ENCODE measurements around the gene U2SURP. TPM values are rescaled to one million over a fixed set of nuclear protein-coding genes. Genes with fewer than 3 reads are reported as not detected.
A peak's percentile ranks its signal among the peaks of the same experiment; 100 is the strongest.

Gene U2SURP
- total RNA-seq, 1 experiment from 2014 or later, result 168 TPM

DNA sequence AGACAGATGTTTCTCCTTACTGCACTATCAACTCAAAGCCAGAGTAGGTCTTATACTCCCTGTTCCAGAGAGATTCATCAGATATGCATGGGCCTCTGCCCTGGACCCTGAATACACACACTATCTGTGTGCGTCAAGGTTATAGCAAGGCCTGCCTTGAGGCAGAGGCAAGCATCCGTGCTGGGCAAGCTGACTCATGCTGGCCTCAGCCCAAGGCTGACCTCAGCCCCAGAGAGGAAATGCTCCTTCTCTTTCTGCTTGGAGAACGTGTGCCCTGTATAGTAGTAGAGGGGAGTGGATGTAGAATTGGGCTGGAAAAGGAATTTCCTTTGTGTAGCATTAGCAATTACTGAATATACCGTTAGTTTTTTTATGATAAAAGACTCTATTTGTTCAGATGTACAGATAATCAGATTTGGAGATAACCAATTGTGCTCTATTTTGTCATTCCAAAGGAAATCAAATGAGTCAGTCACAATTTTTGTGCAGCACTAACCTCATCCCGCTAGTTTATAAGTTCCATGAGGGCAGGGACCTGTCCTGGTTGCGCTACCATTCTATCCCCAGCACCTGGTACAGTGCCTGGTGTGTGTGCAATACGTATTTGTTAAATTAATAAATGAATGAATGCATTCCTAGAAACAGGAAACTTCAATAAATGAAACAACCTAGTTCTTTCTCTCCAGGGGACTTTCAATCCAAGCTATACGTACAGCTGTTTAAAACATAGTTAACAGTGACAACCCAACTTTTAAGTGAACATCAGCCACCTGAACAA, 24.6 kb upstream of the U2SURP start:
- Mint-ChIP-seq H3K4me1 (peaks cover 2 to 10% of the 10 kb centered on the region in 2 experiments; a peak in 3 of 4 replicates), H3K27ac (peak overlapping the region in 1 of 3 experiments; percentile 60; a peak in 2 of 7 replicates), H3K36me3 (ENCODE audit: insufficient read depth in 1 of 3, low read depth in 3 of 3) (no peaks in the 10 kb centered on the region), H3K4me3 (no peak overlapping the region), H3K9me3 (no peaks in the 10 kb centered on the region; a peak in 1 of 5 replicates), H3K27me3 (ENCODE audit: low read depth) (peaks cover under 1% of the 10 kb centered on the region; the same call in 1 of the 2 replicates)
- Histone ChIP-seq H3T11ph (ENCODE audit: low read length) (no peak overlapping the region), H3K18ac (ENCODE audit: insufficient read length, low read depth, low read length) (no peak overlapping the region), H3K79me1 (ENCODE audit: insufficient read depth, low read depth, low read length, poor library complexity, severe bottlenecking) (no peaks in the 10 kb centered on the region), H2BK5ac (ENCODE audit: insufficient read length, low read length) (no peak overlapping the region), H4K8ac (replicated peaks; ENCODE audit: insufficient read length, low read depth, low read length) (no peak overlapping the region), H3K9me3 (ENCODE audit: control insufficient read depth, low read depth, low read length) (no peaks in the 10 kb centered on the region), H3K27ac (ENCODE audit: insufficient read length, low read depth, low read length) (no peak overlapping the region), H2BK120ac (ENCODE audit: low read depth, low read length, poor library complexity, severe bottlenecking) (no peak overlapping the region), H2AK5ac (ENCODE audit: insufficient read length, low read length) (no peak overlapping the region), H4K20me1 (ENCODE audit: control insufficient read depth, insufficient read depth, insufficient read length) (no peaks in the 10 kb centered on the region), H3K14ac (ENCODE audit: insufficient read depth, low read length) (no peak overlapping the region), H3K9ac (ENCODE audit: extremely low read depth, insufficient read length, low read length) (no peak overlapping the region), H3K4ac (ENCODE audit: low read depth, low read length) (no peak overlapping the region), H3K79me2 (ENCODE audit: insufficient read depth, low read length) (no peaks in the 10 kb centered on the region), H3K23me2 (ENCODE audit: insufficient read length, low read depth, low read length, poor library complexity, severe bottlenecking) (no peaks in the 10 kb centered on the region), H2BK20ac (ENCODE audit: low read depth, low read length, poor library complexity, severe bottlenecking) (no peak overlapping the region), H2BK12ac (ENCODE audit: insufficient read length, low read depth, low read length) (no peak overlapping the region), H4K91ac (ENCODE audit: insufficient read length, low read depth, low read length) (no peak overlapping the region), H2BK15ac (ENCODE audit: low read depth, low read length) (no peak overlapping the region), H3K56ac (ENCODE audit: insufficient read length, low read depth, low read length) (no peak overlapping the region), H3K23ac (ENCODE audit: insufficient read length, low read depth, low read length) (no peak overlapping the region), H2AFZ (ENCODE audit: low read length) (no peak overlapping the region), H3K4me2 (ENCODE audit: insufficient read depth, insufficient read length, low read length) (no peak overlapping the region), H4K5ac (ENCODE audit: insufficient read length, low read depth, low read length) (peak overlapping the region; percentile 68), H3K4me1 (ENCODE audit: insufficient read depth, low read length) (no peaks in the 10 kb centered on the region), H3K27me3 (ENCODE audit: insufficient read depth, low read length) (no peaks in the 10 kb centered on the region)
- no CpG with 5 or more reads among the region's 8 CpGs for WGBS (ENCODE audit: extremely low coverage, insufficient read length, low lambda C conversion rate)
- TF ChIP-seq, protein P1, sequence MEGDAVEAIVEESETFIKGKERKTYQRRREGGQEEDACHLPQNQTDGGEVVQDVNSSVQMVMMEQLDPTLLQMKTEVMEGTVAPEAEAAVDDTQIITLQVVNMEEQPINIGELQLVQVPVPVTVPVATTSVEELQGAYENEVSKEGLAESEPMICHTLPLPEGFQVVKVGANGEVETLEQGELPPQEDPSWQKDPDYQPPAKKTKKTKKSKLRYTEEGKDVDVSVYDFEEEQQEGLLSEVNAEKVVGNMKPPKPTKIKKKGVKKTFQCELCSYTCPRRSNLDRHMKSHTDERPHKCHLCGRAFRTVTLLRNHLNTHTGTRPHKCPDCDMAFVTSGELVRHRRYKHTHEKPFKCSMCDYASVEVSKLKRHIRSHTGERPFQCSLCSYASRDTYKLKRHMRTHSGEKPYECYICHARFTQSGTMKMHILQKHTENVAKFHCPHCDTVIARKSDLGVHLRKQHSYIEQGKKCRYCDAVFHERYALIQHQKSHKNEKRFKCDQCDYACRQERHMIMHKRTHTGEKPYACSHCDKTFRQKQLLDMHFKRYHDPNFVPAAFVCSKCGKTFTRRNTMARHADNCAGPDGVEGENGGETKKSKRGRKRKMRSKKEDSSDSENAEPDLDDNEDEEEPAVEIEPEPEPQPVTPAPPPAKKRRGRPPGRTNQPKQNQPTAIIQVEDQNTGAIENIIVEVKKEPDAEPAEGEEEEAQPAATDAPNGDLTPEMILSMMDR (conservative IDR thresholded peaks at IDR 0.05), result no peak
- peak; percentile 45 for DNase-seq

All from H9 (cell line).